HL-60/S4 treated with retinoic acid at 250 ng/mL for 4 days and 3 days (cell line): ENCODE results near the gene XPO1.

ENCODE experiments used
- in situ Hi-C: fragments of 300-500 bp; cut with MboI; formaldehyde crosslinking; loops from 2 replicates; pipeline ENCODE4 v1.7.0; 2022; ENCODE audit warnings: low sequenced_read_pairs

XPO1 gene

DNA sequence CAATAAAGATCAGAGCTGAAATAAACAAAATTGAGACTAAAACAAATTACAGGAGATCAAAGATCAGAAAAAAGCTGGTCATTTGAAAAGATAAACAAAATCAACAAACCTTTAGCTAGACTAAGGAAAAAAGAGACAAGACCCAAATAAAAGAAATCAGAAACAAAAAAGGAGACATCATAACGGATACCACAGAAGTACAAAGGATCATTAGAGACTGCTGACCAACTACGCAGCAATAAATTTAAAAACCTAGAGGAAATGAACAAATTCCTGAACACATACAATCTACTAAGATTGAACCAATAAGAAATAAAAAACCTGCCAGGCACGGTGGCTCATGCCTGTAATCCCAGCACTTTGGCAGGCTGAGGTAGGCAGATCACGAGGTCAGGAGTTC is 101.0 kb downstream of the XPO1 start:
- in situ Hi-C loops = no loop called here

DNA sequence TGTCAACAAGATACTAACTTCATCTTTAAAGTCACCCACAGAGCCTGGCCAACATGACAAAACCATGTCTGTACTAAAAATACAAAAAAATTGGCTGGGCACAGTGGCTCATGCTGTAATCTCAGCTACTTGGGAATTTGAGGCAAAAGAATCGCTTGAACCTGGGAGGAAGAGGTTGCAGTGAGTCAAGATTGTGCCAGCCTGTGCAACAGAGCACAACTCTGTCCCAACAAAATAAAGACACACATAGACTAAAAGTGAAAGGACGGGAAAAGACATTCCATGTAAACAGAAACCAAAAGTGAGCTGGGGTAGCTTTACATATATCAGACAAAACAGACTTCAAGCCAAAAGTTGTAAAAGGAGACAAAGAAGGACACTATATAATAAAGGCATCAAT is 102.1 kb downstream of the XPO1 start:
- in situ Hi-C loops = no loop called here

DNA sequence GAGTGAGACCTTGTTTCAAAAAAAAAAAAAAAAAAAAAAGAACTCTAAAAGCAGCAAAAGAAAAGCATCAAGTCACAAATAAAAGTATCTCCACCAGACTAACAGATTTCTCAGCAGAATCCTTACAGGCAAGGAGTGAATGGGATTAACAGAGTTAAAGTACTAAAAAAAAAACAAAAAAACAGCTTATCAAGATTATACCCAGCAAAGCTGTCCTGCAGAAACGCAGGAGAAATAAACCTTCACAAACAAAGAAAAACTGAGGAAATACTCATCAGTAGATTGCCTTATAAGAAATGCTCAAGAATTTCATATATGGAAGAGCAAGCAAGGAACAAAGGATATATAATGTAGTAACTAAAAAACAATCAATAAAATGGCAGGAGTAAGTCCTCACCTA is 102.9 kb downstream of the XPO1 start:
- in situ Hi-C loops = no loop called here

- in situ Hi-C loops = no loop called here
Observed at GRCh38 chr2:61434314-61434713, 103.8 kb downstream of the XPO1 start.

DNA sequence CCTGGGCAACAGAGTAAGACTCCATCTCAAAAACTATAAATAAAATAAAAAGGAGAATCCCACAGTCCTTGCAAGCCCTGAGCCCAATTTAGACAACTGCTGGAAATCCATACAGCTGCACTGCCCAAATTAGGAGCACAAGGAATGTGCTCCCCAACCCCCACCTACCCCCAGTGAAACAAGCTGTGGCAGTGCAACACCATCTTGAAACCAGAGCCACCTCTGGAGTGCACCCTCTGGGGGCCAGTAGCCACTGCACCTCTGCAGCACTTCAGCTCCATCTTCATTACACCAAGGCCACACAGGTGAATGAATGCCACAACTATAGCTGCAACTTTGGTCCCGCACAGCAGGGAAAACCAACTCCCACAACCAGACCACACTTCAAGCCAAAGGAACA is 104.5 kb downstream of the XPO1 start:
- in situ Hi-C loops = no loop called here

DNA sequence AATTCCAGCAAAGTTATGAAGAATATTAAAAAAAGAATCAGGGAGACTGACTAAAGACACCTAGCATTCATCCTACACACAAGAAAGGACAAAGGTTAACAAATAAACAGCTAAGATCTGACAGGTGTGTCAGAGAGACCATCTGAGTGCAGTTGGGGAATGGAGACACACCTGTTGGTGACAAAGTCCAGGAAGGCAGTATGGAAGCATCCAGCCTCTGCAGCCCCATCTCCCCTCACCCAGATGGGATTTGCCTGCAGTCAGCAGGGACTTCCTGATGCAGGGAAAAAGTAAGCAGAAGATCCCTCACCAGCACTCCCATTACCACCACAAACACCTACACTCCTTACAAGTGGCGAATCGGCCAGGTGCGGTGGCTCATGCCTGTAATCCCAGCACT is 105.2 kb downstream of the XPO1 start:
- in situ Hi-C loops = no loop called here

GRCh38 chr2:61431345-61431744 is 106.8 kb downstream of the XPO1 start:
- in situ Hi-C loops = no loop called here
